ENCODE results near the gene BBS7. TPM values are rescaled to one million over a fixed set of nuclear protein-coding genes. Genes with fewer than 3 reads are reported as not detected.

The BBS7 gene
- polyA plus RNA-seq, 2 of the 4 experiments (the other 2 are of a cell fraction), result 12.6 to 17.7 TPM

DNA sequence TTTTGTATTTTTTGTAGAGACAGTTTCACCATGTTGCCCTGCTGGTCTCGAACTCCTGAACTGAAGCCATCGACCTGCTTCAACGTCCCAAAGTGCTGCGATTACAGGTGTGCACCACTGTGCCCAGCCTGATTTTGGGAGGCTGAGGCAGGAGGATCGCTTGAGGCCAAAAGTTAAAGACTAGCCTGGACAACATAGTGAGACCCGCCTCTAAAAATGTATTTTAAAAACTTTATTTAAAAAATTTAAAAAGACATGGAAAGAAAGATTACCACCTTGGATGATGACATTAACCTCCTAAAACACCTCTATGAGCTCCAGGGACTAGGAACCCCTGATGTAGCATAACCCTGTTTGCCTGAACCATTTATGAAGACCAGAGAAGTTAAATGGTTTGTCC, 5.8 kb upstream of the BBS7 start:
- WGBS (ENCODE audit: missing lambda C conversion rate), result 51% methylated on average over 4 of the region's 6 CpGs
- POLR2A ChIA-PET, result no interaction called here
- H3K4me2 ChIP-seq, result no peak overlapping the region
- no peak overlapping the region for H3K27ac ChIP-seq
- FAIRE-seq, result no peak
- no peaks in the 10 kb centered on the region for H3K4me1 ChIP-seq
- no peak overlapping the region for H3K4me3 ChIP-seq
- no peak for ATAC-seq
- H3K9me3 ChIP-seq, result no peaks in the 10 kb centered on the region
- no peak for DNase-seq (ENCODE audit: low read depth in 1 of 2, low spot score in 1 of 2)
- CTCF ChIA-PET, result no interaction called here
- TF ChIP-seq CBX8 (IDR thresholded peaks at IDR 0.05) (no peak), FOXS1 (CRISPR knock-in tag; IDR thresholded peaks at IDR 0.05) (no peak), SMC3 (IDR thresholded peaks at IDR 0.05) (no peak)

DNA sequence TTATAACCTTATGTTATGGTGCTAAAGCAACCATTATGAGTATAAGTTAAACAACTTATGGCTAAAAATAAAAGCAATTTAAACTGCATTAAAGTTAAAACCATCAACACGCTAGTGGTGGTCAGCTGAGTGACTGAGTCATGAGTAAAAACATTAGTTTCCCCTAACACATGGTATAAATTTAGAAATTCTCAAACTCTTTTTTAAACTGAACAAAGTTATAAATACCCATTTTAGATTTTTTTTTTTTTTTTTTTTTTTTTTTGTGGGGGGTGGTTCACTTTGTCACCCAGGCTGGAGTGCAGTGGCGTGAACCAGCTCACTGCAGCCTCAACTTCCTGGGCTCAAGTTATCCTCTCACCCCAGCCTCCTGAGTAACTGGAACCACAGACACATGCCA, 5.4 kb upstream of the BBS7 start:
- ATAC-seq, result no peak
- no peaks in the 10 kb centered on the region for H3K9me3 ChIP-seq
- ChIA-PET POLR2A (no interaction called here), CTCF (no interaction called here)
- H3K27ac ChIP-seq, result no peak overlapping the region
- FAIRE-seq, result no peak
- DNase-seq (ENCODE audit: low read depth in 1 of 2, low spot score in 1 of 2), result no peak
- WGBS (ENCODE audit: missing lambda C conversion rate), result 50% methylated on average over 2 of the region's 2 CpGs
- H3K4me3 ChIP-seq, result no peak overlapping the region
- TF ChIP-seq GATA3 (IDR thresholded peaks at IDR 0.05; ENCODE audit: borderline replicate concordance) (no peak), BHLHE40 (IDR thresholded peaks at IDR 0.05; ENCODE audit: low read depth, low read length) (no peak), ELK1 (IDR thresholded peaks at IDR 0.05; ENCODE audit: low read depth, low read length) (no peak), HES2 (IDR thresholded peaks at IDR 0.05) (no peak), KDM1A (IDR thresholded peaks at IDR 0.05; ENCODE audit: low read depth) (no peak), FOSB (CRISPR knock-in tag; IDR thresholded peaks at IDR 0.05) (no peak), HOXB5 (CRISPR knock-in tag; IDR thresholded peaks at IDR 0.05) (no peak), SREBF2 (IDR thresholded peaks at IDR 0.05) (no peak), HOXA7 (CRISPR knock-in tag; IDR thresholded peaks at IDR 0.05) (no peak), NPAS2 (CRISPR knock-in tag; IDR thresholded peaks at IDR 0.05; ENCODE audit: borderline replicate concordance) (no peak), CTCF (IDR thresholded peaks at IDR 0.05) (no peak)
- H3K4me1 ChIP-seq, result no peaks in the 10 kb centered on the region
- no peak overlapping the region for H3K4me2 ChIP-seq

- 55% methylated on average over 3 of the region's 3 CpGs for WGBS (ENCODE audit: missing lambda C conversion rate)
- ChIA-PET CTCF (no interaction called here), POLR2A (no interaction called here)
- ATAC-seq, result no peak
- FAIRE-seq, result no peak
- TF ChIP-seq ZFP36 (IDR thresholded peaks at IDR 0.05; ENCODE audit: borderline replicate concordance, partially characterized antibody) (no peak), ELK1 (IDR thresholded peaks at IDR 0.05; ENCODE audit: low read depth, low read length) (no peak), RNF2 (IDR thresholded peaks at IDR 0.05; ENCODE audit: borderline replicate concordance, low read depth) (no peak), PBX3 (IDR thresholded peaks at IDR 0.05) (no peak), CEBPB (IDR thresholded peaks at IDR 0.05) (no peak), RFX5 (IDR thresholded peaks at IDR 0.05) (no peak), ZC3H11A (IDR thresholded peaks at IDR 0.05) (no peak), CBX8 (IDR thresholded peaks at IDR 0.05) (no peak), MAFK (IDR thresholded peaks at IDR 0.05; ENCODE audit: partially characterized antibody) (no peak), CHD2 (IDR thresholded peaks at IDR 0.05; ENCODE audit: low read length, partially characterized antibody) (no peak), NPAS2 (CRISPR knock-in tag; IDR thresholded peaks at IDR 0.05; ENCODE audit: borderline replicate concordance) (no peak), HOXA7 (CRISPR knock-in tag; IDR thresholded peaks at IDR 0.05) (no peak), HEYL (CRISPR knock-in tag; IDR thresholded peaks at IDR 0.05) (no peak), EHMT2 (IDR thresholded peaks at IDR 0.05; ENCODE audit: low read depth) (no peak)
- TF ChIP-seq, protein P1, sequence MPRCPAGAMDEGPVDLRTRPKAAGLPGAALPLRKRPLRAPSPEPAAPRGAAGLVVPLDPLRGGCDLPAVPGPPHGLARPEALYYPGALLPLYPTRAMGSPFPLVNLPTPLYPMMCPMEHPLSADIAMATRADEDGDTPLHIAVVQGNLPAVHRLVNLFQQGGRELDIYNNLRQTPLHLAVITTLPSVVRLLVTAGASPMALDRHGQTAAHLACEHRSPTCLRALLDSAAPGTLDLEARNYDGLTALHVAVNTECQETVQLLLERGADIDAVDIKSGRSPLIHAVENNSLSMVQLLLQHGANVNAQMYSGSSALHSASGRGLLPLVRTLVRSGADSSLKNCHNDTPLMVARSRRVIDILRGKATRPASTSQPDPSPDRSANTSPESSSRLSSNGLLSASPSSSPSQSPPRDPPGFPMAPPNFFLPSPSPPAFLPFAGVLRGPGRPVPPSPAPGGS (IDR thresholded peaks at IDR 0.05), result no peak
- H3K4me2 ChIP-seq, result no peak overlapping the region
- no peak for DNase-seq (ENCODE audit: low read depth in 1 of 2, low spot score in 1 of 2)
- no peak overlapping the region for H3K27ac ChIP-seq
- peaks cover 7% of the 10 kb centered on the region; the same call in 2 of the 3 replicates for H3K4me1 ChIP-seq
- H3K4me3 ChIP-seq, result no peak overlapping the region
- H3K9me3 ChIP-seq, result no peaks in the 10 kb centered on the region
Measured at GRCh38 chr4:121873604-121874003, 3.3 kb upstream of the BBS7 start.
